Mesendoderm (in vitro differentiated cells): Measurements from ENCODE around the gene EEF1A1.

Source experiments
- DNase-seq: peaks from one replicate; pipeline ENCODE4 v3.0.0; 2013
- H2AK5ac ChIP-seq: 2 replicates; pipeline ENCODE4 v1.6.1; 2013; ENCODE audit warnings: low read length, inconsistent platforms
- H2BK120ac ChIP-seq: 2 replicates; pipeline ENCODE4 v1.6.1; 2013; ENCODE audit warnings: low read depth, mild to moderate bottlenecking, low read length, moderate library complexity, mixed read lengths
- H2BK15ac ChIP-seq: replicated peaks from 2 replicates; pipeline ENCODE4 v1.6.1; 2013; ENCODE audit warnings: low read depth, mild to moderate bottlenecking, moderate library complexity
- H2BK5ac ChIP-seq: 2 replicates; pipeline ENCODE4 v1.6.1; 2013; ENCODE audit warnings: low read length, inconsistent platforms
- H3K18ac ChIP-seq: 2 replicates; pipeline ENCODE4 v1.6.1; 2013; ENCODE audit warnings: mild to moderate bottlenecking, low read length, mixed read lengths
- H3K23ac ChIP-seq: one replicate; pipeline ENCODE4 v1.6.1; 2013; ENCODE audit warnings: low read length
- H3K27ac ChIP-seq: 2 replicates; pipeline ENCODE4 v1.5.1; 2013; ENCODE audit warnings: low read depth, mild to moderate bottlenecking, inconsistent platforms, low read length, moderate library complexity
- H3K27me3 ChIP-seq: 2 replicates; pipeline ENCODE4 v1.6.1; 2013; ENCODE audit warnings: low read length, control low read depth, mild to moderate bottlenecking, inconsistent platforms; ENCODE audit not compliant: insufficient read depth, poor library complexity
- H3K36me3 ChIP-seq: 2 replicates; pipeline ENCODE4 v1.6.1; 2013; ENCODE audit warnings: low read length, inconsistent platforms; ENCODE audit not compliant: control insufficient read depth, insufficient read depth
- H3K4ac ChIP-seq: one replicate; pipeline ENCODE4 v1.6.1; 2013; ENCODE audit warnings: low read depth, mild to moderate bottlenecking, low read length, moderate library complexity
- H3K4me1 ChIP-seq: 2 replicates; pipeline ENCODE4 v1.6.1; 2013; ENCODE audit warnings: low read depth, low read length, inconsistent platforms; ENCODE audit not compliant: control insufficient read depth
- H3K4me2 ChIP-seq: 2 replicates; pipeline ENCODE4 v1.6.1; 2013; ENCODE audit warnings: low read length
- H3K4me3 ChIP-seq: 2 replicates; pipeline ENCODE4 v1.5.1; 2013; ENCODE audit warnings: mild to moderate bottlenecking, low read length
- H3K56ac ChIP-seq: one replicate; pipeline ENCODE4 v1.6.1; 2013; ENCODE audit warnings: low read length
- H3K79me1 ChIP-seq: 2 replicates; pipeline ENCODE4 v1.6.1; 2013; ENCODE audit warnings: low read length, inconsistent platforms
- H3K79me2 ChIP-seq: 2 replicates; pipeline ENCODE4 v1.6.1; 2013; ENCODE audit warnings: mild to moderate bottlenecking, low read length; ENCODE audit not compliant: control insufficient read depth, insufficient read depth
- H3K9ac ChIP-seq: 2 replicates; pipeline ENCODE4 v1.6.1; 2013; ENCODE audit warnings: low read length, inconsistent platforms
- H4K5ac ChIP-seq: one replicate; pipeline ENCODE4 v1.6.1; 2013; ENCODE audit warnings: low read length
- H4K8ac ChIP-seq: one replicate; pipeline ENCODE4 v1.6.1; 2013; ENCODE audit warnings: low read depth, mild to moderate bottlenecking, control low read depth, low read length, moderate library complexity
- WGBS: extraction: QIAGEN DNeasy Blood & Tissue Kit; methylation state at CpG from one replicate; pipeline ENCODE4 v1.1.7; 2013; ENCODE audit warnings: low lambda C conversion rate, missing lambda C conversion rate; ENCODE audit not compliant: insufficient coverage; ENCODE audit errors: extremely low coverage; 5-methylcytosine and 5-hydroxymethylcytosine counted together

The EEF1A1 gene

DNA sequence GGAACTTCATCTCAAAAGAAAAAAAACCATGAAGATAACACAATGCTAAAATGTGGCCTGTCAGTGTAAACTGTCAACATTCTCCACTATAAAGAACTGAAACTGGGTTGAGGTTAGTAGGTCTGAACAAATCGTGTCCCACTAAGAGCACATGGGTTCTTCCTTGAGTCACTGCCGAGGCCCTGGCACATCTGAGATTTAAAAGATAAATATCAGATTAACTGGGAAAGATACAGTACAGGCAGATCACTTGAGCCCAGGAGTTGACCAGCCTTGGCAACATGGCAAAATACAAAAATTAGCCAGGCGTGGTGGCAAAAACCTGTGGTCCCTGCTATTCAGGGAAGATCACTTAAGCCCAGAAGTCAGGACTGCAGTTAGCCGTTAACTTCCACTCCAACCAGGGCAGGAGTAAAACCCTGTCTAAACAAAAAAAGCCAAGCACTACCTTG is 5.6 kb downstream of the EEF1A1 start:
- DNase-seq, result peak; percentile 54
- H3K36me3 ChIP-seq, result peaks cover 15% of the 10 kb centered on the region
- no peak overlapping the region for H2BK15ac ChIP-seq
- no peak overlapping the region for H4K5ac ChIP-seq
- WGBS, result no CpG with 5 or more reads among the region's 4 CpGs
- no peak overlapping the region for H3K18ac ChIP-seq
- H4K8ac ChIP-seq, result no peak overlapping the region
- H3K56ac ChIP-seq, result no peak overlapping the region
- H3K4me1 ChIP-seq, result no peaks in the 10 kb centered on the region
- no peak overlapping the region for H3K27ac ChIP-seq
- no peak overlapping the region for H3K9ac ChIP-seq
- peaks cover 18% of the 10 kb centered on the region for H3K79me2 ChIP-seq
- H2BK5ac ChIP-seq, result no peak overlapping the region
- no peak overlapping the region for H3K23ac ChIP-seq
- H3K4me3 ChIP-seq, result no peak overlapping the region
- no peaks in the 10 kb centered on the region for H3K27me3 ChIP-seq
- H2BK120ac ChIP-seq, result no peak overlapping the region
- peaks cover 2% of the 10 kb centered on the region for H3K79me1 ChIP-seq
- H3K4ac ChIP-seq, result no peak overlapping the region
- no peak overlapping the region for H3K4me2 ChIP-seq
- no peak overlapping the region for H2AK5ac ChIP-seq

DNA sequence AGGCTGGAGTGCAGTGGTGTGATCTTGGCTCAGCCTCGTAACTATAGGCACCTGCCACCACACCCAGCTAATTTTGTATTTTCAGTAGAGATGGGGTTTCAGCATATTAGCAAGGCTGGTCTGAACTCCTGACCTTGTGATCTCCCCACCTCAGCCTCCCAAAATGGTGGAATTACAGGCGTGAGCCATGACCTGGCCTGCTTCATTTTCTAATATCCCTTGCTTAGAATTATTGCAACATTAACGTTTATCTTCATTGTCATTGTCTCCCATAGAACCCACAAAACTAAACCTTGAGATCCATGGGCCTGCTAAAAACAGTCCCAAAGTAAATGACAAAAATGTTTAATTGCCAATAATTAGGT is 6.1 kb downstream of the EEF1A1 start:
- H3K79me1 ChIP-seq, result peaks cover 2% of the 10 kb centered on the region
- H3K4me1 ChIP-seq, result no peaks in the 10 kb centered on the region
- no peak overlapping the region for H3K4me3 ChIP-seq
- no CpG with 5 or more reads among the region's 3 CpGs for WGBS
- no peak overlapping the region for H2BK5ac ChIP-seq
- H3K18ac ChIP-seq, result no peak overlapping the region
- no peak overlapping the region for H2BK15ac ChIP-seq
- H3K9ac ChIP-seq, result no peak overlapping the region
- DNase-seq, result no peak
- no peak overlapping the region for H2BK120ac ChIP-seq
- peaks cover 11% of the 10 kb centered on the region for H3K36me3 ChIP-seq
- no peak overlapping the region for H3K23ac ChIP-seq
- H3K27ac ChIP-seq, result no peak overlapping the region
- H4K5ac ChIP-seq, result no peak overlapping the region
- H3K56ac ChIP-seq, result no peak overlapping the region
- H2AK5ac ChIP-seq, result no peak overlapping the region
- H3K4ac ChIP-seq, result no peak overlapping the region
- no peaks in the 10 kb centered on the region for H3K27me3 ChIP-seq
- H3K79me2 ChIP-seq, result peaks cover 13% of the 10 kb centered on the region
- no peak overlapping the region for H4K8ac ChIP-seq
- H3K4me2 ChIP-seq, result no peak overlapping the region

DNA sequence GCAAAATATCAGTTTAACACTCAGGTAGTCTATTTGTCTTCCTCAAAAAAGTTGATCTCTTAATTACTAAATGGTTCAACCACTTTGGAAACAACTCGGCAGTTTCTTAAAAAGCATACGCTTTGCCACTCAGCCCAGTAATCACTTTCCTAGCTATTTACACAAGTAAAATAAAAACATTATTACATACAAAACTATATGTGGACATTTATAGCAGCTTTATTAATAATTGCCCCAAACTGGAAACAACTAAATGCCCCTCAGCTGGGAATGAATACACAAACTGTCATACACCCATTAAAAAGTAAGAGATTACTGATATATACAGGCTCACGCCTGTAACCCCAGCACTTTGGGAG is 7.4 kb downstream of the EEF1A1 start:
- H2BK15ac ChIP-seq, result no peak overlapping the region
- H3K4me1 ChIP-seq, result no peaks in the 10 kb centered on the region
- no peak overlapping the region for H4K8ac ChIP-seq
- H3K9ac ChIP-seq, result no peak overlapping the region
- H2BK5ac ChIP-seq, result no peak overlapping the region
- H3K27ac ChIP-seq, result no peak overlapping the region
- H2BK120ac ChIP-seq, result no peak overlapping the region
- no peak overlapping the region for H3K4me2 ChIP-seq
- peaks cover 7% of the 10 kb centered on the region for H3K36me3 ChIP-seq
- no peak overlapping the region for H3K4ac ChIP-seq
- H3K56ac ChIP-seq, result no peak overlapping the region
- H3K27me3 ChIP-seq, result no peaks in the 10 kb centered on the region
- H3K23ac ChIP-seq, result no peak overlapping the region
- peaks cover 2% of the 10 kb centered on the region for H3K79me1 ChIP-seq
- H4K5ac ChIP-seq, result no peak overlapping the region
- no peak for DNase-seq
- H3K4me3 ChIP-seq, result no peak overlapping the region
- H3K18ac ChIP-seq, result no peak overlapping the region
- H3K79me2 ChIP-seq, result peaks cover 3% of the 10 kb centered on the region
- no CpG with 5 or more reads among the region's 3 CpGs for WGBS
- H2AK5ac ChIP-seq, result no peak overlapping the region

DNA sequence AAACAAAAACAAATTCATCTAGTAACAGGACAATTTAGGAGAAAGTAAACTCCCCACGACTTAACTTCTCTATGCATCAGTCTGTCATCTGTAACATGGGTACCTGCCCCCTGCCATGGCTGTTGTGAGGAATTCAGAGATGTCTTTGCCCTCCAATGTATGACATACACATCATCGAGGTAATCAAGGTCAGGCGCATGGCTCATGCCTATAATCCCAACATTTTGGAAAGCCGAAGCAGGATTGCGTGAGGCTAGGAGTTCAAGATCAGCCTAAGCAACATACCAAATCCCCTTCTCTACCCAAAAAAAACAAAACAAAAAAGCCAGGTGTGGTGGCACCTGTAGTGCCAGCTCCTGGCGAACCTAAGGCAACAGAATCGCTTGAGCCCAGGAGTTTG is 9.0 kb downstream of the EEF1A1 start:
- Histone ChIP-seq H3K9ac (no peak overlapping the region), H3K23ac (no peak overlapping the region), H3K27ac (no peak overlapping the region), H3K18ac (no peak overlapping the region), H3K4me1 (no peaks in the 10 kb centered on the region), H3K4me3 (no peak overlapping the region), H3K4me2 (no peak overlapping the region), H3K79me2 (no peaks in the 10 kb centered on the region), H4K5ac (no peak overlapping the region), H3K56ac (no peak overlapping the region), H4K8ac (no peak overlapping the region), H2BK120ac (no peak overlapping the region), H3K4ac (no peak overlapping the region), H2BK5ac (no peak overlapping the region), H3K36me3 (peaks cover under 1% of the 10 kb centered on the region), H3K79me1 (no peaks in the 10 kb centered on the region), H2BK15ac (no peak overlapping the region), H2AK5ac (no peak overlapping the region), H3K27me3 (no peaks in the 10 kb centered on the region)
- WGBS, result no CpG with 5 or more reads among the region's 7 CpGs
- peak; percentile 43 for DNase-seq

DNA sequence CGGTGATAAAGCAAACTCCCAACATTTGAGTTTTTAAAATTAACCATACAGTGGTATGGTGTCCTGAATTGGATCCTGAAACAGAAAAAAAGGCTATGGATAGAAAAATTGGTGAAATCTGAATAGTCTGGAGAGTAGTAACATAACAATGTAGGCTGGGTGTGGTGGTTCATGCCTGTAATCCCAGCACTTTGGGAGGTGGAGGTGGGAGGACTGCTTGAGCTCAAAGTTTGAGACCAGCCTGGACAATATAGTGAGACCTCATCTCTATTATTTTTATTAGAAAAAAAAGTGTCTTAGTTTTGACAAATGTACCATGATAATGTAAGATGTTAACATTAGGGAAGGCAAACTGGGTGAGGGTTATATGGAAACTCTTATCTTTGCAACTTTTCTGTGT is 11.0 kb downstream of the EEF1A1 start:
- Histone ChIP-seq H3K36me3 (no peaks in the 10 kb centered on the region), H4K5ac (no peak overlapping the region), H3K4me1 (no peaks in the 10 kb centered on the region), H3K4me2 (no peak overlapping the region), H3K4ac (no peak overlapping the region), H3K27ac (no peak overlapping the region), H3K79me2 (no peaks in the 10 kb centered on the region), H2BK5ac (no peak overlapping the region), H2BK120ac (no peak overlapping the region), H3K4me3 (no peak overlapping the region), H2AK5ac (no peak overlapping the region), H3K23ac (no peak overlapping the region), H3K18ac (no peak overlapping the region), H4K8ac (no peak overlapping the region), H3K9ac (no peak overlapping the region), H2BK15ac (no peak overlapping the region), H3K27me3 (no peaks in the 10 kb centered on the region), H3K56ac (no peak overlapping the region), H3K79me1 (no peaks in the 10 kb centered on the region)
- no CpG with 5 or more reads among the region's 1 CpG for WGBS
- no peak for DNase-seq

DNA sequence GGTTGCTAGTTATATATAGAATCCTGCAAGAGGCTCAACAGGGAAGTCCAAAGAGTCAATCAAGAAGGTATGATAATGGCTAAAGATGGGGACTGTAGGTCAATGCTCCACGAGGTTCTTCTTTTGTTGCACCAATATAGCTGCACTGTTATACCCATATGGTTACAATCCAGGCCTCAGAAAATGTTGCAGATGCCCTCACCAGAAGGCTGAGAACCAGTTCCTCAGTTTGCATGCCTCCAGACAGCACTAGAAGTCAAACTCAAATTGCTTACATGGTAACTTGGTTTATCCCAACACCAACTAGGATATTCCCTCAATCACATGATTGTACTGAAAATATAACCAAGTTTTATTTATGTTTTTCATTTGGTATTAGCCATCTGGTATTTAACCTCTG is 12.1 kb downstream of the EEF1A1 start:
- no peak for DNase-seq
- no peak overlapping the region for H2AK5ac ChIP-seq
- no peak overlapping the region for H3K4me3 ChIP-seq
- no peaks in the 10 kb centered on the region for H3K4me1 ChIP-seq
- no peak overlapping the region for H3K23ac ChIP-seq
- no peak overlapping the region for H2BK120ac ChIP-seq
- H3K36me3 ChIP-seq, result no peaks in the 10 kb centered on the region
- no peaks in the 10 kb centered on the region for H3K79me1 ChIP-seq
- no peak overlapping the region for H3K18ac ChIP-seq
- WGBS, result no CpG with 5 or more reads among the region's 1 CpG
- no peak overlapping the region for H2BK15ac ChIP-seq
- no peaks in the 10 kb centered on the region for H3K79me2 ChIP-seq
- no peaks in the 10 kb centered on the region for H3K27me3 ChIP-seq
- H3K4me2 ChIP-seq, result no peak overlapping the region
- no peak overlapping the region for H3K9ac ChIP-seq
- no peak overlapping the region for H4K5ac ChIP-seq
- no peak overlapping the region for H2BK5ac ChIP-seq
- H3K4ac ChIP-seq, result no peak overlapping the region
- H3K27ac ChIP-seq, result no peak overlapping the region
- no peak overlapping the region for H3K56ac ChIP-seq
- no peak overlapping the region for H4K8ac ChIP-seq
